H1 (cell line): Measurements from ENCODE around the gene ILF3.

ENCODE experiments used
- CHD1 ChIP-seq: IDR thresholded peaks from 2 replicates; pipeline ENCODE4 v1.6.1; 2012; ENCODE audit warnings: low read depth, low read length, improper control_type of control experiment
- POLR2A ChIP-seq, 2 experiments: IDR thresholded peaks; 1 replicate in 1 of 2; 2 replicates in 1 of 2; pipeline ENCODE4 v1.6.1; 2011; ENCODE audit warnings: low read depth in 2 of 2, low read length in 2 of 2, mild to moderate bottlenecking in 2 of 2; ENCODE audit errors: control extremely low read depth in 1 of 2
- SRF ChIP-seq: IDR thresholded peaks from 2 replicates; pipeline ENCODE4 v1.6.1; 2011; ENCODE audit warnings: mild to moderate bottlenecking, low read depth, low read length, moderate library complexity
- ZNF274 ChIP-seq: IDR thresholded peaks from 2 replicates; pipeline ENCODE4 v1.7.0; 2012; ENCODE audit warnings: low read length, borderline replicate concordance; ENCODE audit errors: extremely low read depth
- TF ChIP-seq, protein P1 (sequence below), 3 experiments: IDR thresholded peaks; 1 replicate in 2 of 3; 2 replicates in 1 of 3; pipeline versions ENCODE4 v1.5.1 to v1.6.1; 2011; ENCODE audit warnings: low read length in 3 of 3, mild to moderate bottlenecking in 3 of 3, inconsistent platforms in 2 of 3, low read depth in 1 of 3, moderate library complexity in 1 of 3; ENCODE audit not compliant: insufficient read depth in 1 of 3; ENCODE audit errors: control extremely low read depth in 1 of 3

GRCh38 chr19:10717356-10718204, 63.4 kb downstream of the ILF3 start, which contains the start of gene DNM2:
- TF ChIP-seq SRF (peak; percentile 48; the same call in 1 of the 2 replicates), CHD1 (no peak), POLR2A (IDR thresholded peaks at IDR 0.05; ENCODE audit: control extremely low read depth in 1 of 2, low read depth in 2 of 2, low read length in 2 of 2) (peak in 1 of 2 experiments; percentile 40; a peak in 1 of 3 replicates), ZNF274 (no peak)
- TF ChIP-seq, protein P1, sequence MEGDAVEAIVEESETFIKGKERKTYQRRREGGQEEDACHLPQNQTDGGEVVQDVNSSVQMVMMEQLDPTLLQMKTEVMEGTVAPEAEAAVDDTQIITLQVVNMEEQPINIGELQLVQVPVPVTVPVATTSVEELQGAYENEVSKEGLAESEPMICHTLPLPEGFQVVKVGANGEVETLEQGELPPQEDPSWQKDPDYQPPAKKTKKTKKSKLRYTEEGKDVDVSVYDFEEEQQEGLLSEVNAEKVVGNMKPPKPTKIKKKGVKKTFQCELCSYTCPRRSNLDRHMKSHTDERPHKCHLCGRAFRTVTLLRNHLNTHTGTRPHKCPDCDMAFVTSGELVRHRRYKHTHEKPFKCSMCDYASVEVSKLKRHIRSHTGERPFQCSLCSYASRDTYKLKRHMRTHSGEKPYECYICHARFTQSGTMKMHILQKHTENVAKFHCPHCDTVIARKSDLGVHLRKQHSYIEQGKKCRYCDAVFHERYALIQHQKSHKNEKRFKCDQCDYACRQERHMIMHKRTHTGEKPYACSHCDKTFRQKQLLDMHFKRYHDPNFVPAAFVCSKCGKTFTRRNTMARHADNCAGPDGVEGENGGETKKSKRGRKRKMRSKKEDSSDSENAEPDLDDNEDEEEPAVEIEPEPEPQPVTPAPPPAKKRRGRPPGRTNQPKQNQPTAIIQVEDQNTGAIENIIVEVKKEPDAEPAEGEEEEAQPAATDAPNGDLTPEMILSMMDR (IDR thresholded peaks at IDR 0.05; ENCODE audit: control extremely low read depth in 1 of 3, insufficient read depth in 1 of 3, low read depth in 1 of 3, low read length in 3 of 3) = peak; percentile 72 to 96 (median 78)
